Pons (tissue), 1 donor: ENCODE measurements around the gene ITPR2.
A peak's percentile ranks its signal among the peaks of the same experiment; 100 is the strongest.
"Not testable (repeated sequence)": the region's sequence is repeated elsewhere in the genome, so short reads cannot be mapped to it uniquely, and the experiment has no call there.

Source experiments
- DNase-seq: peaks from one replicate; pipeline ENCODE4 v3.0.0-alpha.2; 2016; ENCODE audit warnings: low spot score

ITPR2 gene

DNA sequence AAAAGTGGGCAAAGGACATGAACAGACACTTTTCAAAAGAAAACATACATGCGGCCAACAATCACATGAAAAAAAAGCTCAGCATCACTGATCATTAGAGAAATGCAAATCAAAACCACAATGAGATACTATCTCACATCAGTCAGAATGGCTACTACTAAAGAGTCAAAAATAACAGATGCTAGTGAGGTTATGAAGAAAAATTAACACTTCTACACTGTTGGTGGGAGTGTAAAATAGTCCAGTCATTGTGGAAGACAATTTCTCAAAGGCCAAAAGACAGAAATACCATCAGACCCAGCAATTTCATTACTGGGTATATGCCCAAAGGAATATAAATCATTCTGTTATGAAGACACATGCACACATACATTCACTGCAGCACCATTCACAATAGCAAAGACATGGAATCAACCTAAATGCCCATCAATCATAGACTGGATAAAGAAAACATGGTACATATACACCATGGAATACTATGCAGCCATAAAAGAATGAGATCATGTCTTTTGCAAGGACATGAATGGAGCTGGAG lies 103.8 kb downstream of the ITPR2 start:
- not testable (repeated sequence) for DNase-seq

DNA sequence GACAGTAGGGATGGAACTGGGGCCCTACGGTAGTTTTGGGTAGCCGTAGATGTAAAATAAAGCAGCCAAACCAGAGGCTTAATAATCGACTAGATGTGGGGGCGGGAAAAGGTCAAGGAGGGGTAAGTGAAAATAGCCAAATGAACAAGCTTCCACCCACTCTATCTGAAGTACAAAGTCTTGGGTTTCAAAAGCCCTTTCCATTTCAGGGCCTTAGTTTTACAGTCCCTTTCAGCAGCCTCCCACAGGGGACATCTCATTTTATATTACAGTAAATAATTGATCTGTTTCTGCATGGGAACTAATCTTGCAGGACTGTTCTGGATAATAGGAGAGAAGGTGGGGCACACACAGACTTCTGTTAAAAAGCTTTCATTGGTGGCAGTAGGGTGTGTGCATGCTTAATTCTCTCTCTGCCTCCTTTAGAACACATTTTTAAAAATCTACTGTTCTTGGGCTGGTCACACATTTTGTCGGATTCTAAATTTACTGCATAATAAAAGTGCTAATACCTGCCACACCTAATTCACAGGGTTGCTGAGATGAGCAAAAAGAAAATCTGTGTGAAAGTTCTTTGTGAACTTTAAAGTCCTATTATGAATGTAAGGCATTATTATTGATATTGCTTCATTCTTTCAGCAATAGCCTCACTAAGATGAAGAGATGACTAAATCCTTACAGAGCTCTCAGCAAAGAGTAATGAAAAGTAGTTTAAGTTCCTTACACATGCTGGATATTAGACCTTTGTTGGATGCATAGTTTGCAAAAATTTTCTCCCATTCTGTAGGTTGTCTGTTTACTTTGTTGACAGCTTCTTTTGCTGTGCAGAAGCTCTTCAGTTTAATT lies 104.6 kb downstream of the ITPR2 start:
- no peak for DNase-seq

DNA sequence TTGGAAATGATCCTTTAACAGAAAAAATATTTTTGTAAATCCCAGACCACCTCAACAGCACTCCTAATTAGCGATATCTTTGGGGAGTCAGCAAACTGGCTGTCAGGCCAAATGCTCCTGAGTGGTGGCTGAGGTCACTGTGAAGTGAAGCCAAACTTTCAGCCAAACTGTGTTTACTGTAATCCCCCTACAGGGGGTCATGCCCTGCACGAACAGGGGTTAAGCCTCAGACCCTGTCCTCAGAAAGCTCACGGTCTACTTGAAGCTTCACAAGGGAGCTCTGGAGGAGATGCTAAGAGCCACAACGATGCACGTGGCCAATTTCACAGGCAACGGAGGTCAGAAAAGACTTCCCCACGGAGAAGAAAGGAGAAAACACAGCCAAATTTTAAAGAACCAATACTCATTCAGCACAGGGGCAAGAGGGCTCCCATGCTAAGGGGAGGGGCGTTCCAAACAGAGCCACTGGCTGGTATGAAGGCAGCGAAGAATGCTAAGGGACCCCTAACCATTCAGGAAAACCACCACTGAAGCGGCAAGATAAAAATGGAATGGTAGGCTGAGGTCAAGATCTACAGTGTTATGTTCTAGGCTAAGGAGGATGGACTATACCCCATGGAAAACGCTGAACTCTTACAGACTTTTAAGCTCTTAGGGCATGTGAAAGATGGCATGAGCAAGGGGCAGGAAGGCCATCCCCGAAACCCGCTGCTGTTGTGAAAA lies 105.4 kb downstream of the ITPR2 start:
- DNase-seq, result no peak

DNA sequence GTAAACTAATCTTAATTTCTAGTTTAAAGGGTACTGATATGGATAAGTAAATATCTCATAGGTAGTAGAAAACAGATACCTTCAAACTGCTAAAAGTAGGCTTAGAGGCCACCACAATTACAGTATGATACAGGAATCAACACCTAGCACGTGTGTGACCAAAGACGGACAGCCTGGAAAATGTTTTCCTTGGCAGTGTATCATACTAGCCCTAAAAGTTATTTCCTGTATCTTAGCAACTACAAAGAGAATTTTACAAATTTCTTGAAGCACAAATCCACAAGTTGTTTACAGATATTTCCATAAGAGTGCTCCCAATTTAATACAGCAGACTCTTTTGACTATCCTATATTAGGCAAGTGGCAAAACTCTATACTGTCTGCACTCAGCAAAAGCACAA lies 106.0 kb downstream of the ITPR2 start:
- no peak for DNase-seq

DNA sequence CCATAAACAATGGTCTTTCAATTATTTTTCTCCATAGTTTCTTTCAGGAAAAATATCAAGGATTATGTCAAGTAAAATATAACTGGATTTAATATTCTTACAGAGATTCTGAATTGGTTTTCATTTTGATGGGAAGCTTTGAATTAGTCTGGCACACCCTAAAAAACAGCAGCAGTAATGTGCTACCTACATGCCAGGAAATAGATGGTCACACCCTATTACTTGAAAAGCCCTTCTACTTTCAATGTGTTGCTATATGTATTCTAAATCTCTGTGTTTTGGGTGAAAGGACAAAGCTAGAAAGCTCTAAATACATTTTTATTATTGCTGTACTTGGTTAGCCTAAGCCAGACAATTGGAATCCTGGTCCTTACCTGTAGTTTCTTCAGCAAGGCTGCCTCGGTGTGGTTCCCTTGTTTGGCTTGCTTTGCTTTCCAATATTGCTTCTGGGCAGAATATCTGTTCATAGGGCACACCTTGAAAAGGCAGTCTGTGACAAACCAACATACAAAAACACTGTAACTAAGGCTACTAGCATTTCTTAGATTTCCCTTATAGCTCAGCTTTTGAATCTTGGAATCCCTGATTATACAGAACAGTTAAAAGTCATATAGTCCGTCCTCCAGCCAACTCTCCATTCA lies 107.6 kb downstream of the ITPR2 start:
- DNase-seq, result no peak

DNA sequence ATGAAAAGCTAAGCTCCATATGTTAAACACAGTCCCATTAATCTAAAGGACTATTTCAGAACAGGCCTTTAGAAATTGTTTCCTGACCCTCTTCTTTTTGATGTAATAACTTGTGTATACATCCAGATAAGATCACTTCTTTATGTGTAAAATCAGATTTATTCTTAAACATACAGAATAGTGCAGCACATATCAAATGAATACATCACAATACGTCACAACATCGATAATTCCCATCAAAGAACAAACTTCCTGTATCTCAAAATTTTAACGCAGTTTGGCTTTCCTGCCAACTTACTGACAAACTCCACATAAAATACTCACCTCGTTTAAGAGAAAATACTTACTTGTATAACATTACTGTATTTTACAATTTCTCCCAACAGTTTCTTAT lies 108.7 kb downstream of the ITPR2 start:
- no peak for DNase-seq

DNA sequence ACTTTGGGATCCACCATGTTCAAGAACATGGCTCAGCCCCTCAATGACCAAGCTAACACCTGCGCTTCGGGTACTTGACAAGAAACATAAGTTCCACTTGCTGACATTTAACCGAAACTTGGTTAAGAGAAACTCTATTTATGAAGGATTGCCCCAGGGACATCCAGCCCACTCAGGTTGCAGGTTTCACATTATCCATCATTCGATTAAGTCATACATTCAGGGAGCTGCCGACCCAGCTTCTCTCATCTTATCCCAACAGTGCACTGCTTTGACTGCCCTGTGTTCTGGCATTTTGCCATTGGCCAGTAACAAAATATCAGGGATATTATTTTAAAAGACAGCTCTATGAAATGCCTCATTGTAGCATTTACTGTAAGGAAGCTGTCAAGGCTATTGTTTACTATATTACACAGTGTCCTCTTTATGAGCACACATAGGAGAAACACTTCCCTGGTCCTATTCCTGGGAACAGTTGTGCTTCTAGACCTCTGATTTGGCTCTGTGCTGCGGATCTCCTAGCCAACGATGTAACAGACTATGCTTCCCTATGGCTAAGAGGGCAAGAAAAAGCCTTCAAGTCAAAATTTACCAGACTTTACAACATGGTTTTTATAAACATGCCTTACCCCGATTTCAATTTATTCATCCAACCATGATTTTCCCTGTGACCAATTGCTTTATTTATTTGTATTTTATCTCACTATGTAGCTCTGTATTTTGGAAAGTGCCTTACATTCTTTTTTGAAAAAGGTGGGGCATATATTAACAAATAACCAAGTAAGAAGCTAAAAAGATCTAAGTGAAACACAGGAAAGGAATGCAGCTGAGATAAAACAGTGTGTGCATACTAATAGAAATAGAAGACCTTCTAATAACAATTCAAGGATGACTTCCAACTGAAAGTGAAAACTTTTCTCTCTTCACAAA lies 109.3 kb downstream of the ITPR2 start:
- DNase-seq, result peak; percentile 39

DNA sequence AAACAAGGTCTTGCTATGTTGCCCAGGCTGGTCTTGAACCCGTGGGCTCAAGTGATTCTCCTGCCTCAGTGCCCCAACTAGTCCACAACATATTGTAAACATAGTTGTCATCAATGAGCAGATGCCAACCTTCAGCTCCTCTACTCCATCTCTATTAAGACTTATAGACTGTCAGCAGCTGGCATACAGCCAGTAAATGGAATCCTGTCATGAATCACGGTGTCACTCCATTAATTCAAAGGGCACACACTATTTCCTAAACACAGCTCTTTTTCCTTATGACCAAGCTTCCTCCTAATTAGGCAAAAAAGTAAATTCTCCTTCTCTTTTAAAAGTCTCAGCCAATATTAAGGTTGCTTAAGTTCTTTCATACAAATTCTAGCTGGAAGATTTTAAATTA lies 111.2 kb downstream of the ITPR2 start:
- no peak for DNase-seq

DNA sequence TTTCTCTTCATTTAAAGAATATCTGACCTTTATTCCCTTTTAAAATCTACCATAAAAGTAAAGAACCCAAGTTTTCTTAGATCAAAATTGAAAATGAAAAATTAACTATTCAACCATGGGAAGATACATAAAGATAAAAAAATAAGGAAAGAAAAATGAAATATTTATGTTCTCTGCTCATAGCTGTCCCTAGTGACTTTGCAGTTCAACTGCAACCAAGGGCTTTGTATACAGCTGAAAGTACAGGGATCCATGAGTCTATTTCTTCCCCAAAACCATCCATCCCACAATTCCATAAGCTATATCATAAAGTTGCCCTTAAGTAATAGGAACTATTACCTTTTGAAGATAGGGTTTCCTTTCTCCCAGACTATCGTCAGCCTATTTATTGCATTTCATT lies 113.1 kb downstream of the ITPR2 start:
- DNase-seq, result no peak

DNA sequence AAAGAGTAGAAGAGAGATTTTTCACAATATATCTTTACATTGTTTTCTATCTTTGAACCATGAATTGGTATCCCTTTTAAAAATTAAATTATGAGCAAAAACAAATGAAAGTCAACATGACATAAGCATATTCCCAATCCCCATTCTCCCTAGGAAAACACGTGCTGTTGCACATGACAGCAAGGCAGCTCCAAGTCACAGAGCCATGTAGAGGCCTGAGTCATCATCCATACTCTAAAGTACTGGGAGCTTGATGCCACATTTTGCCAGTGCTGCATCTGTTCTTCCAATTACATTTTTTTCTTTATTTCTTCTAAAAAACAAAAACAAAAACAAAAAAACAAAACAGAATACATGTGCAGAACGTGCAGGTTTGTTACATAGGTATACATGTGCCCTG lies 115.2 kb downstream of the ITPR2 start:
- no peak for DNase-seq

DNA sequence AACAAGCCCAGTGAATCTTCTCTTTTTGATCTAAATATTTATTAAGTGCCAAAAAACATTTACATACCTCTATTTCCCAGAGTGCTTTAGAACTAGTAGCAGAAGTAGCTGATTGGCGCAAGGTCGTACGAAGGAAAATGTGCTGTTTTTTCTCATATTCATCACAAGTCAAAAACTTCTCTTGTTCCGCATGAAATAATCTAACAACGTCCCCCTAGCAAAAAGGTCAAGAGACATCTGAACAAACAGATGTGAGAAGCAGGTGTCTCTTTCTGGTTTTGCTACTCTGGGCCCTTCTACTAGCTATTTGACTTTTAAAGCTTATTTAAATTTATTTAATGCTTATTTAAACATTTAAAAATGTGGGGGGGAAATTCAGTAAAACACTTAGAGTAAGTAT lies 117.8 kb downstream of the ITPR2 start:
- DNase-seq, result no peak

DNA sequence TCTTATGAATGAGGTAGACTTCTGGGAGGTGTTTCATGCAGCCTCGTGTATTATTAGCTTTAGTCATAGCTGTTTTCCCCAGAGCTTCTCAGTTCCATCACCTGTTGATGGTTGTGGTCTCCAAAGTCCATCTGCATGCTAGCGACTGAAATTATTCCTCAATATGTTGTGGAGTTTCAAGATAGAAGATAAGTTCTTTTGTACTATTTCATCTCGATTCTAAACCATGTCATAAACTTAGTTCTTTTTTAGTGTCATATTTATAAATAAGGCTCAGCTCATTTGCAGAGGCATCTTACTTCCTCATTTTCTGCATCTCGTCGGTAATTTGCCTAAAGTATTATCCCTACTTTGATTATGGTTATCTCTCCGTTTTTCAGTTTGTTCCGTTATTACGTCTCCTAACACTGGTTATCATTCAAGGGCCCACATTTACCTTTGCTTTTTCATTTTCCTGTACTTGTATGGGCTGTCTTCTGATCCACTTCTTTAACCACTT lies 119.1 kb downstream of the ITPR2 start:
- DNase-seq, result no peak

DNA sequence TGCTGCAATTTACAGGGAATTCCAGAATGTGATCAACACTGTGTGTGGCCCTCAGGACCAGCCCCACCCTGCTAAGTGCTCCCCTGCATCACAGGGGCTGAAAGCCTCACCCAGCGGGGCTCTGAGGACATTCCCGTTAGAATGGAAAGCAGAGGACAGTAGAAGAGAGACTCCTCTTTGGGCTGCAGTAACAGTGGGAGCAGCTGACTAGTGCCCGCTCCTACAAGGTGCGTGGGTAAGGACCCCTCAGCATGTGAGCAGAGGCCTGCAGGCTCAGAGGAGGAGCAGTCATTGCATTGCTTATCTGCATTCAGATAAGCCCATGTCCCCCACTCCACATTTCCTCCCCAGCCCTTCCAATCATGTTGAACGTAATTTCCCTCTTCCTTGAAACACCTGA lies 120.1 kb downstream of the ITPR2 start:
- no peak for DNase-seq

DNA sequence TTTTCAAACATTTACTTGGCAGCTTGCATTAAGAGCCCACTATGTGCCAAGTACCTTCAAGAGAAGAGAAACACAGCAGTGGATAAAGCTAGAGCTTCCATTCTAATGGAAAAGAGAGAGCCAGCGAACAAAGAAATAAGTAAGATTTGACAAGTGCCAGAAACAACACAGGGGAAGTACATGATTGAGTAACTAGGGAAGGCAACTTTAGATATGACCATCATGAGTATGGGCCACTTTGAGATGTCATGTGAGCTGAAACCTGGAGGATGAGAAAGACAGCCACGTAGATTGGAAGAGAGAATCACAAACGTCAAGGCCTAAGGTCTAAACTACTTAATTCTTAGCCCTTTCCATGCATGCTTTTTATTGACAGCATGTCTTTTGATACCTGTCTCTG lies 121.4 kb downstream of the ITPR2 start:
- peak; percentile 21 for DNase-seq

DNA sequence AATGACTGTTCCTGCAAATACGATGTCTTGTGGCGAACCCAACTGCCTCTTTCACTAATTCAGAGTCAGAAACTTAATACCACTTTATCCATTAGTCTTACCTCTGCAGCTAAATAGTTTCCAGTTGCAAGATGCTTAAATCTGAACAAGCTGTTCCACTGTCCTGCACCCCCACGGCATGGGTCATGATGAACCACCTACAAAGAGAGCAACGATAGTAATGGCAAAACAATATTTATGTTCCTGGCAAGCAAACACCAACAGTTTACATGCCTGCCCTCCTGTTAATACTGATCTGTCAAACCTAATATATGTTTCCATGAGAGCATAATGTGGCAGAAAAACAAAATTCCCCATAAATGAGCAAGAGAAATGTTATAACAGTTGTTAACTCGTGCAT lies 121.9 kb downstream of the ITPR2 start:
- no peak for DNase-seq

DNA sequence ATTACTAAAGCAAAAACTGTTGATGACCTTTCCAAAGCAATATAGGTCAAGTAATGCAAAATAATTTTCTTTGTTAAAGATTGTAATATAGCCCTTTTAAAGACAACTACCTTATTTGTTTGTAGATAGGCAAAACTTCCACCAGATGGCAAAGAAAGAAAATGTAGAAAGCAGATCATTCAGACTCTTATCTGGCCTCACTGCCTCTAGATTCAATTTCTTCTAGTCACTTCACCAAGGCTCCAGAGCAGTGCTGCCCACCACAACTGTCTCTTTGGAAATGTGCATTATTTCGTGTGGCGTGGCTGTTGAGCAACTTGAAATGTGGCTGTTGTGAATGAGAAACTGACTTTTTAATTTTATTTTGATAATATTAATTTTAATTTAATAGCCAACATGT lies 127.1 kb downstream of the ITPR2 start:
- DNase-seq, result no peak

DNA sequence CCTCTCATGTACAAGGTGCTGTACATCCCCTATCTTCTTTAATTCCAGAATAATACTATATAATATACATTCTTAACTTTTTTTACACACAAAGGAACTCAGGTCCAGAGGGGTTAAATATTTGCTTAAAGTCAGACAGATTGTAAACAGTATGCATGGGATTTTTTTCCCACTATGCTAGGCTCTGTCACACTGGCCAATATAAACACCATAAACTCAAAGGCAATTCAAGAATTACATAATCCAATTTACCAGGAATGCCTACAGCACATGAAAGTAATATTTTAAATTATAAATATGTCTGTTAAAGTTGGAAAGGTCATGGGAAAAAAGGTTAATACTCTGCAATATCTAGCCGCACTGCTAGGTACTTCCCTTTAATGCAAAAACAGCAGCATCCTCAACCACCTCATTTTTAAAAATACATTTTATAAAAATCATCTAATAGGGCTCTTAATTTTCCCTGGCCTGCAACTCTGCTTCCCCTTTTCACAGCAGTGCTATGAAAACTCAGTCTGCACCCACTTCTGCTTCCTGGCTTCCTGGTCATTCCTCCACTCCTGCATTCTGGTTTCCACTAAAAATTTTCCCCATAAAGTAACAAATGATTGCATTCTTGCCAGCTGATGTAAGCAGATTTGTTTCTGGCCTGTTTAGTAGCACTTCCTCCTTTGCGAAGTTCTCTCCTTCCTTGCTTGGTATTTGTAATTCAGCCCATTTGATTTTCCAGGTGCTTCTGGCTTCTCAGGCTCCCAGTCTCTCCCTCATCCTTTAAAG lies 128.1 kb downstream of the ITPR2 start:
- DNase-seq, result peak; percentile 68

DNA sequence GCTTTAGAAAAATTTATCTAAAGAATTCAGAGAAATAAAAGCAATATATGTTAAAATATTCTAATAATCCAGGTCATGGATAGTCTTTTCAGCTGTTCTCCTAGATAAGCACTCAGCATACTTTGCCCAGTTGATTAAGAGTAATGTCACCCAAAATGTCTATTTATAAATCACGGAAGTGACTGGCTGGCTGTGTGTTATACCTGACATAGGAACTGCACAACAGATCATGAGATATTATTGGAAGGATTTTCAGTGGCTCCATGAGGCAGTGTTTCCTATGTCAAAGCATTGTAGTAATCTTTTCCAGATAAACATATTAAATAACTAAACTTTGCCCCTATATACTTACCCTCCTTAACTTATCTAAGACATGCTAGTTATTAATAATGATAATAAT lies 128.8 kb downstream of the ITPR2 start:
- DNase-seq, result no peak

DNA sequence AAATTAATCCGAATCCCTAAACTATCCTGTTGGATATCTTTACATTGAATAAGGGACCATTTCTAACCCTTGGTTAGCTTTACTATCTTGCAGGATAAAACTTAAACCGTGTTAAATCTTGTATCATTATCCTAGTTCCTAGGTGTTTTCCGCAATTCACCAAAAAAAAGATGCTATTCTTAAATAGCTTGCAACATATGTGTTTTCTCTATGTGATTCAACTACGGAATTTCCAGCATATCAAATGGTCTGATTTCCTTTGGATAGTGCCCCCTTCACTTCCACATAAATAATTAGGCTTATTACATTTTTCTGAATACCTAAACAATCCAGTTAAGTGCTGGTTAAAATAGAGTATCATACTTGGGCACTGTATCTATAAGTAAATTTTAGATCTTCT lies 130.3 kb downstream of the ITPR2 start:
- DNase-seq, result no peak

DNA sequence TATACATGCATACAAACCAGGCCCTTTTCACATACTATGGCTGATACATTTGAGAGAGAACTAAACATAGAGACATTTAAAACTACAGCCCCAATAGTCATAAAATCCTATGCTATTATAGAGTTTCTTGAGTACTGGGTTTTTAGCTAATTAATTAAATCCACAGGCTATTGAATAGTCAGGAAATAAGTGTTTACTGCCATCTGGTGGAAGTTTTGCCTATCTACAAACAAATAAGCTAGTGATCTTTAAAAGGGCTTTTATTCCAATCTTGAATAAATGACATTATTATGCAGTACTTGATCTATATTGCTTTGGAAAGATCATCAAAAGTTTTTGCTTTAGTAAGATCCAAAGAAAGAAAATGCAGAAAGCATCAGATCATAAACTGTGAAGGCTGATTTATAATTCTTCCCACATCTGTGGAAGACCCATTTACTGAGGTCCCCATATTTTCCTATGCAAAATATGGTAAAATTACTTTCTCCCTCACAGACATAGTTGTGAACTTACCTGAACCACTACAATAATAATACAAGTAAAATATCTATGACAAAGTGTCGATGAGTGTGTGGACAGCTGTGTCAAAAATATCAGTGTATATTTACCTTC lies 131.3 kb downstream of the ITPR2 start:
- DNase-seq, result peak; percentile 85
